H1 (cell line): ENCODE results near the gene USH1G. TPM values are rescaled to one million over a fixed set of nuclear protein-coding genes. Genes with fewer than 3 reads are reported as not detected.

ENCODE experiments used
- ASH2L ChIP-seq: fragments of 200-600, 300-600 bp; sonication (generic); IDR thresholded peaks from one replicate; pipeline ENCODE4 v1.7.1; 2017; ENCODE audit warnings: low read length
- HDAC2 ChIP-seq, 2 experiments: fragments of 300-600 bp in 1 of 2; sonication (generic) in 1 of 2; IDR thresholded peaks; 2 replicates each; pipeline ENCODE4 v1.6.1; 2011 to 2012; ENCODE audit warnings: low read depth in 2 of 2, low read length in 2 of 2, mild to moderate bottlenecking in 2 of 2, moderate library complexity in 2 of 2, borderline replicate concordance in 1 of 2, inconsistent platforms in 1 of 2
- RXRA ChIP-seq: IDR thresholded peaks from 2 replicates; pipeline ENCODE4 v1.6.1; 2011; ENCODE audit warnings: low read depth, mild to moderate bottlenecking, low read length, moderate library complexity; ENCODE audit not compliant: insufficient read depth
- SIX5 ChIP-seq: IDR thresholded peaks from 2 replicates; pipeline ENCODE4 v1.6.1; 2011; ENCODE audit warnings: mild to moderate bottlenecking, low read depth, low read length
- TAF7 ChIP-seq: optimal IDR thresholded peaks from 2 replicates; pipeline ENCODE3; 2011; ENCODE audit warnings: low read depth, mild to moderate bottlenecking, inconsistent platforms, low read length, moderate library complexity, borderline replicate concordance
- TEAD4 ChIP-seq: IDR thresholded peaks from 2 replicates; pipeline ENCODE4 v1.6.1; 2012; ENCODE audit warnings: low read depth, low read length, inconsistent platforms, mixed read lengths
- YY1 ChIP-seq: IDR thresholded peaks from 2 replicates; pipeline ENCODE4 v1.6.1; 2011; ENCODE audit warnings: low read depth, mild to moderate bottlenecking, low read length
- polyA plus RNA-seq, 7 experiments: library from polyadenylated mRNA; depleted of rRNA in 3 of 7; stranded (reverse) in 5 of 7; unstranded in 2 of 7; fragments of >200 nt in 5 of 7; fragments of 200-250 nt in 2 of 7; gene quantifications; 1 replicate in 5 of 7; 2 replicates in 1 of 7; 4 replicates in 1 of 7; pipeline versions ENCODE4 v1.2.1 to v1.2.3, GENCODE V29; 2011 to 2013; ENCODE audit warnings: missing spikeins in 2 of 7, mixed read lengths in 2 of 7
- total RNA-seq: library from RNA; stranded (reverse); fragmentation: NEBNext Ultra II Directional; extraction: Animal tissue kit (Norgen Biotek cat#: 25700); gene quantifications from 2 replicates; pipeline ENCODE4 v1.2.1, GENCODE V29; 2021
- TF ChIP-seq, protein P1 (sequence below): IDR thresholded peaks from 2 replicates; pipeline ENCODE4 v1.6.1; 2012; ENCODE audit warnings: inconsistent platforms

USH1G gene
- total and polyA plus RNA-seq, 2 of the 8 experiments (the other 6 are each of a cell fraction or from before 2014, with no cell fraction given), result 1.6 to 4.3 TPM

DNA sequence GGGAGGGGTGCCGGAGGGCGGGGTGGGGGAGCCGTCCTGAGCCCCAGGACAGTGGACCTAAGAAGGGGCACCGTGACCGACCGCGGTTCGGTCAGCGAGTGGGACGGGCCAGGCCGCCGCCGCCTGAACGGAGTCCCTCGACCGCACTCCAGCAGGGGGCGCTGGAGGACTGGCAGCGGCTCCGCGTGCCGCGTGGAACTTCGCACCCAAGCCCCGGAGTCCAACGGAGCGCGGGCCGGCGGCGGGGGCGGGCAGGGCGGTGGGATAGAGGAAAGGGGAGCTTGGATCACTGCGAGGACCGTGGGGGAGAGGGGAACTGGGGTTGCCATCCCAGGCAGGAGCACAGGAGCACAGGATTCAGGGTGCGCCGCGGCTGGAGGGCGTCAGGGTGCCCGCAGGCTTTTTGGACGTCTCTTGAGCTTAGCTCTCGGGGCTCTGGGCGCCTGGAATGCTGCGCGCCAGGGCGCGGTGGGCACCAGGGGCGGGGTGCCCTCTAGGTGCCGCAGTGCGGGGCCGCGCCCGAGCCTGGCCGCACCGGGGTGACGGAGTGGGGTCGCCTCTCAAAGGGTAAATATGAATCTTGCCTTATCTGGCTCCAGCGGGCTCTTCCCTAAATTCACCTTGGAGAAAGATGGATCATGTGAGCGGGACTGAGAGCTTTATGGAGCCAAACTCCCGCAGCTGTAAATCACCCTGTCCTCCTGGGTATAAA, 639 bp upstream of the USH1G start (continued):
- TF ChIP-seq, protein P1, sequence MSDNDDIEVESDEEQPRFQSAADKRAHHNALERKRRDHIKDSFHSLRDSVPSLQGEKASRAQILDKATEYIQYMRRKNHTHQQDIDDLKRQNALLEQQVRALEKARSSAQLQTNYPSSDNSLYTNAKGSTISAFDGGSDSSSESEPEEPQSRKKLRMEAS, result peak; percentile 95
- TF ChIP-seq HDAC2 (IDR thresholded peaks at IDR 0.05; ENCODE audit: borderline replicate concordance in 1 of 2, low read depth in 2 of 2, low read length in 2 of 2), result no peak
- TF ChIP-seq RXRA, result no peak
- no peak for TF ChIP-seq SIX5
- no peak for TF ChIP-seq ASH2L
- no peak for TF ChIP-seq TAF7
- TF ChIP-seq YY1, result no peak
- TF ChIP-seq TEAD4, result no peak; the same call in 1 of the 2 replicates
